Measurements from ENCODE around the gene HBD.
"Not testable (repeated sequence)": the region's sequence is repeated elsewhere in the genome, so short reads cannot be mapped to it uniquely, and the experiment has no call there.

The HBD gene

GRCh38 chr11:5254646-5255413 lies 20.5 kb upstream of the HBD start, which contains the start of gene HBG2:
Gene HBG2, minus strand, starts transcription at chr11:5254781. Its CDS starts 53 bp downstream, at chr11:5254728.
- not testable (repeated sequence) for H3K4me3 ChIP-seq (ENCODE audit: low read length); DNase-seq (ENCODE audit: low read depth, low spot score)

DNA sequence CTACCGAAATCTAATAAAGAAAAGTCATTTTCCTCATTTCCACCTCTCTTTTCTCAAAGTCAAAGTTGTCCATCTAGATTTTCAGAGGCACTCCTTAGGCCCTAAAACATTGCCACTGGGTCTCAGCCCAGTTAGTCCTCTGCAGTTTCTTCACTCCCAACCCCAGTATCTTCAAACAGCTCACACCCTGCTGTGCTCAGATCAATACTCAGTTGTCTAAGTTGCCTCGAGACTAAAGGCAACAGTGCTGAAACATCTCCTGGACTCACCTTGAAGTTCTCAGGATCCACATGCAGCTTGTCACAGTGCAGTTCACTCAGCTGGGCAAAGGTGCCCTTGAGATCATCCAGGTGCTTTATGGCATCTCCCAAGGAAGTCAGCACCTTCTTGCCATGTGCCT lies 19.7 kb upstream of the HBD start:
- not testable (repeated sequence) for H3K4me3 ChIP-seq (ENCODE audit: low read length); DNase-seq (ENCODE audit: low read depth, low spot score)

DNA sequence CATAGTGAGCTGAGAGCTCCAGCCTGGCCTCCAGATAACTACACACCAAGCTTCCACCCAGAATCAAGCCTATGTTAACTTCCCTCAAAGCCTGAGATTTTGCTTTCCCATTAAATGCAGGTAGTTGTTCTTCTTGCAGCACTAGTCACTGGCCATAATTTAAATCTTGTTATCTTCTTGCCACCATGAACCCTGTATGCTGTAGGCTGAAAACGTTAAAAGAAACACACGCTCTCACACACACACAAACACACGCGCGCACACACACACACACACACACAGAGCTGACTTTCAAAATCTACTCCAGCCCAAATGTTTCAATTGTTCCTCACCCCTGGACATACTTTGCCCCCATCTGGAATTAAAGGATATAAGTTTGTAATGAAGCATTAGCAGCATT lies 19.2 kb upstream of the HBD start:
- not testable (repeated sequence) for H3K4me3 ChIP-seq (ENCODE audit: low read length); DNase-seq (ENCODE audit: low read depth, low spot score)

DNA sequence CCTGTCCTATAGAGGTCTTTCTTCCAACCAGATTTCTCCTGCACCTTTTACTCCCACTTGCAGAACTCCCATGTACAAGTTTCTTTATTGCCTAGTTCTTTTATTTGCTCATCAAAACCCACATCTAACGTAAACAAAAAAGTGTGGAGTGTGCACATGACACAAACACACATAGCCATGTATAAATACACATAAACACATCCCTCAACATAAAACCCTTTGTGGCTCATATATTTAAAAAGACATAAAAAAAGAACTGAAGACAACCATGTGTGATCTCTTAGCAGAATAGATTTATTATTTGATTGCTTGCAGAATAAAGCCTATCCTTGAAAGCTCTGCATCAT lies 18.6 kb upstream of the HBD start:
- no peak for DNase-seq (ENCODE audit: low read depth, low spot score)
- H3K4me3 ChIP-seq (ENCODE audit: low read length) = no peak overlapping the region

DNA sequence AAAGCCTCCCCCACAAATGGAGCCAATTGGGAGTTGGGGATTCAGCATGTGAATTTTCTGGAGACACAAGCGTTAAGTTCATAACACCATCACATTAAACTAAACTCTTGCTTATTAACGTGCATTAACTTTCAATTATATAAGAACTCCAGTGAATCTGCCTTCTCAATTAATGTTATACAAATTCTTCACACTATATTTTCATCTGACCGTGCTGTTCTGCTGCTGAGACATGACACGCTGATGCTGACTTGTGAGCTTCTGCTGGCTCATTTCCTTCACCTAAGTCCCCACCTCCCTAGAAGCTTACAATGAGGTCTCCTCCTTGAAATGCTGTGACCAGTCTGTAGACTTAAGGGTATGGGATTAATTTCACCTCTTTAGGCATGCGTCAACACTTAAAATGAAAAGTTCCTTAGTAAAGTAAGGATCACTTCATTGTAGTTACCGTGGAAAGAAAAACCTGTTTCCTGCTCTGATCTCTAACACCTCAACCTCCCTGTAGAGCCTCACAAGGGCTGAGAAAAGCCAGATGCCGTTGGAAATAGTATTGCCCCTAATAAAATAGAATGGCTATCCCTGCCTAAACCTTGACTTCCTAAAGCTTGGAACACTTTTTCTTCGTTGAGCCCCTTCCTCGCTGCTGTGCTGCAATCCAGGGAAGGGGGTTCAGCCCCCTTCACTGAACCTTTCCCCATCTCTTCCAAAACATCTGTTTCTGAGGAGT lies 18.1 kb upstream of the HBD start:
- H3K4me3 ChIP-seq (ENCODE audit: low read length) = no peak overlapping the region

GRCh38 chr11:5251746-5252145 lies 17.5 kb upstream of the HBD start:
- no peak for DNase-seq (ENCODE audit: low read depth, low spot score)
- no peak overlapping the region for H3K4me3 ChIP-seq (ENCODE audit: low read length)

More for the DNA sequence above, 18.1 kb upstream of the HBD start:
- DNase-seq (ENCODE audit: low read depth, low spot score) = no peak

GRCh38 chr11:5250543-5251204 lies 16.4 kb upstream of the HBD start:
- DNase-seq (ENCODE audit: low read depth, low spot score) = no peak

GRCh38 chr11:5249807-5250396 lies 15.6 kb upstream of the HBD start, which contains the start of gene HBG1:
Gene HBG1, minus strand, starts transcription at chr11:5249857. Its CDS starts 53 bp downstream, at chr11:5249804.
- not testable (repeated sequence) for H3K4me3 ChIP-seq (ENCODE audit: low read length); DNase-seq (ENCODE audit: low read depth, low spot score)

More at GRCh38 chr11:5250543-5251204, 16.4 kb upstream of the HBD start:
- no peak overlapping the region for H3K4me3 ChIP-seq (ENCODE audit: low read length)

- DNase-seq (ENCODE audit: low read depth, low spot score); H3K4me3 ChIP-seq (ENCODE audit: low read length): not testable (repeated sequence)
Measured at GRCh38 chr11:5248498-5248897, 14.2 kb upstream of the HBD start.

GRCh38 chr11:5247472-5248192 lies 13.3 kb upstream of the HBD start:
- no peak overlapping the region for H3K4me3 ChIP-seq (ENCODE audit: low read length)
- no peak for DNase-seq (ENCODE audit: low read depth, low spot score)

DNA sequence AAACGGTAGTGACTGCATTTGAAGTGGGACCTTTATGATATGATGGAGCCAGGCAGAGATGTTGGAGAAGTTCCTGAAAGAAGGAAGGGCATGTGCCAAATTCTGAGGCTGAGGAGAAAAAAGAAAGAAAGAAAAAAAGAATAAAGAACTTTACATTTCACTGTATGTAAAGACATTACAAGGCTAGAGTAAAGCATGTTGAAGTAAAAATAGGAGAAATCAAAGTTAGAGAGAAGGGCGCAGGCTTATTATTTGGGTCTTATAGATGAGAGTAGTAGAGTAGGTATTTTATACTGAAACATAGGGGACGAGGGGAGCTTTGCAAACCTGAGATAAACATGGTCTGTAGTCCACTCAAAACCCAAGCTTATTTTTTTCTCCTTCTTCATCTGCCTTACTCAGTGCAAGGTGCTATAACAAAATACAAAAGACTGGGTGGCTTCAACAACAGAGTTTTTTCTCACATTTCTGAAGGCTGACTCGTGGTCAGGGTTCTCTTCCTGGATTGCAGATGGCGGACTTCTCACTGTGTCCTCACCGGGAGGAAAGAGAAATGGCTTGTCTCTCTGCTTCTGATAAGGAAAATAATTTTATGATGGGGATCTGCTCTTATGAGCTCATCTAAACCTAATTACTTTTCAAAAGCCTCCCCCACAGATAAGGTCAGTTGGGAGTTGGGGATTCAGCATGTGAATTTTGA lies 12.6 kb upstream of the HBD start:
- no peak overlapping the region for H3K4me3 ChIP-seq (ENCODE audit: low read length)
- no peak for DNase-seq (ENCODE audit: low read depth, low spot score)

DNA sequence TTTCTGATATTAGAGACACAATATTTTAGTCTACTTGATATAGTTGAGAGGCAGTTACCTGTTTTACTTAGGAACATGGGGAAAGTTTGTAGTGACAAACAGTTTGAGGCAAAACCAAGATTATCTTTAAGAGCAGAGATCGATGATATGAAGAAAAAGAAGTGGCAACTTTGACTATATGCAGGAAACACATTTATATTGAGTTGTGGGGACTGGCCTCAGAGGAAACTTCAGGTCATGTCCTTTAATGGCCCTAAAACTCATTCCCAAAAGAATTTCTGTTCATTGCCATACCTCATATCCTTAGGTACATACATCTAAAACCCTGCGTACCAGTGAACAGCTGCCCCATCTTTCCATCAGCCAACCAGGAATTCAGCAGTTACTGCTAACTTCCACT lies 10.9 kb upstream of the HBD start:
- no peak for DNase-seq (ENCODE audit: low read depth, low spot score)
- H3K4me3 ChIP-seq (ENCODE audit: low read length) = no peak overlapping the region

- no peak overlapping the region for H3K4me3 ChIP-seq (ENCODE audit: low read length)
Measured at GRCh38 chr11:5243816-5244180, 9.5 kb upstream of the HBD start.

GRCh38 chr11:5242933-5243815 lies 8.9 kb upstream of the HBD start:
- DNase-seq (ENCODE audit: low read depth, low spot score) = no peak
- no peak overlapping the region for H3K4me3 ChIP-seq (ENCODE audit: low read length)

More at GRCh38 chr11:5243816-5244180, 9.5 kb upstream of the HBD start:
- no peak for DNase-seq (ENCODE audit: low read depth, low spot score)

DNA sequence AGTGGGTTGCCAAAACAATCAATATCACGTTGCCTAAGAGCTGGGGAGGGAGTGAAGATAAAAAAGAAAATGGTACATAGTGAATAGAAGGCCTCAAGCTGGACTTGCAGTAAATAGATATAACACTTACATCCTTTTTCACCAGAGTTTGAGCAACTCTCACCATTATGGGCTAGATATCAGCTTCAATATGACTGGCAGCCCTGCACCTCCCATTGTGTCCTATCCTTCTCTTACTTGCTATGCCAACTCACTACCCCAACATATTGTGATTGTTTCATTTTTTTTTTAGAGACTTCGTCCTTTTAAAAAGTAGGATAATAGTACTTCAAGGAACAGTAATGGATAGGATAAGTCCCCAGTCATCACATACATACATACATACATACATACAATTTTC lies 7.9 kb upstream of the HBD start:
- H3K4me3 ChIP-seq (ENCODE audit: low read length) = no peak overlapping the region
- no peak for DNase-seq (ENCODE audit: low read depth, low spot score)

GRCh38 chr11:5241458-5241857 lies 7.2 kb upstream of the HBD start:
- DNase-seq (ENCODE audit: low read depth, low spot score) = no peak
- no peak overlapping the region for H3K4me3 ChIP-seq (ENCODE audit: low read length)

DNA sequence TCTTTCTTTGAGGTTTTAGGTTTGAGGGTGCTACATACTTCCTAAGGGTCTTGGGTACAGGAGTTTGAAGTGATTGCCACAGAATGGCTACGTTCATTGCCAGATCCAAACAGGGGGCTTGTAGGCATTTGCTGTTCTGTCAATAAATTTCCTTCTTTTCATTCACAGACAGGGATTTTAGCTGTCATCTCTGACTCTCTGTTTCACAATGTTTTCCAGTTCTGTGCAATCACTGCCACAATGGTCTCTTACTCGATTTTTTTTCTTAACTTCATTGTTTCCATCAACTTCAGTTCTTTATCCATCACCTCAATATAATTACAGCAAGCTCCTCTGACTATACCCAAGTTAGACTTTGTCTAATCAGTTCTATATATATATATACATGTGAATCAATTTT lies 6.2 kb upstream of the HBD start:
- no peak for DNase-seq (ENCODE audit: low read depth, low spot score)
- no peak overlapping the region for H3K4me3 ChIP-seq (ENCODE audit: low read length)

- DNase-seq (ENCODE audit: low read depth, low spot score) = no peak
- H3K4me3 ChIP-seq (ENCODE audit: low read length) = no peak overlapping the region
Measured at GRCh38 chr11:5240056-5240455, 5.8 kb upstream of the HBD start.

All from Jurkat, Clone E6-1 (cell line).